Islet of Langerhans (tissue), 1 donor: Measurements from ENCODE around the gene IFITM5.
"Not testable (repeated sequence)": the region's sequence is repeated elsewhere in the genome, so short reads cannot be mapped to it uniquely, and the experiment has no call there.

Experiments used
- FAIRE-seq: peaks from one replicate; lab custom pipeline; 2011; peaks lifted over from hg19 to GRCh38; lab: Jason Lieb, UNC

The IFITM5 gene

GRCh38 chr11:299081-299891 is at the start of gene IFITM5:
Gene IFITM5 (minus strand): TSS chr11:299526. CDS start chr11:299490, 36 bp downstream.
- FAIRE-seq, result no peak

- no peak for FAIRE-seq
These were observed 47.2 kb upstream of the IFITM5 start for GRCh38 chr11:346529-346928.

DNA sequence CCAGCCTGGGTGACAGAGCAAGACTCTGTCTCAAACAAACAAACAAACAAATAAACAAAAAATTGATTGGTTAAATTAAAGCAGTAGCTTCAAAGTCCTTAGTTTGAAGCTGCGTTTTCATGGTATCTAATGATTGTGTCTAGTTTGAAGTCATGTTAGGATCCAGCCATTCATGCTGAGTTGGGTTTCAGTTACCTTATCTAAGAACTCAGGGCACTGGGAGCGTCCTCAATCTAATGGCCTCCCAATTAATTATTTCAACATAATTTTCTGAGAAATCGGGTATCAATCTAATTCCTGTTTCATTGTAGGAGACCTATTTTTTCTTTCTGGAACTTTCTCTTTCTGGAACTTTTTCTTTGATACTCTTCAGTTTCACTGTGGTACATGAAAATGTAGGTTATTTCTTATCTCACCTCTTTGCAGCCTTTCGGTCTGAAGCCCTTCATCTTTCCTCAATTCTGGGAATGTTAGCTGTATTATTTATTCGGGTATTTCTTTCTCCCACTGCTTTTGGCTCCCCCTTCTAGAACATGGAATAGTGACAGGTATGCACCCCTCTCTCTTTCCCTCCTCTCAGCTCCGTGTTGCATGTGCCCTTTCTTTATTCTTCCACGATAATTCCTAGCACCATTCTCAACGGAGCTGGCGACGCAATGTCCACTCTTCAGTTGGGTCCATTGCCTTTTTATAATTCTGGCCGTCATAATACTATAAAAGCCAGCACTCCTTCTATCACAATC is 45.7 kb upstream of the IFITM5 start:
- no peak for FAIRE-seq

DNA sequence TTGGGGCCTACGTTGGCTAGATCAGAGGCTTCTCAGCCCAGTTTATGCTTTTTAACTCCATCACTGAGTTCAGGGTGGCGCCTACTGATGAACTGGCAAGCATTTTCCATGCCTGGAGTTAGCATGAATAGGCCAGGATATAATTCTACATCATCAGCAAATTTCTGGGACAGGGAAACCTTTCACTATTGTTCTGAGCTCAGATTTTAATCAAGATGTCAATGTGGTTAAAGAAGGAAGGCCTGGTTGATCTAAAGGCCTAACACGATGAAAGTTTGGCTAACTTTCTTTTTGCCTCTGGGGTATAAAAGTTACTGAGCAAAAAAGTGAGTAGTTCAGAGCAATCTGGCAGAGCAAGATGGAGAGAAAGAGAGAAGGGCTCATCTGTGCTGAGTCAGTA is 43.0 kb upstream of the IFITM5 start:
- FAIRE-seq, result no peak

DNA sequence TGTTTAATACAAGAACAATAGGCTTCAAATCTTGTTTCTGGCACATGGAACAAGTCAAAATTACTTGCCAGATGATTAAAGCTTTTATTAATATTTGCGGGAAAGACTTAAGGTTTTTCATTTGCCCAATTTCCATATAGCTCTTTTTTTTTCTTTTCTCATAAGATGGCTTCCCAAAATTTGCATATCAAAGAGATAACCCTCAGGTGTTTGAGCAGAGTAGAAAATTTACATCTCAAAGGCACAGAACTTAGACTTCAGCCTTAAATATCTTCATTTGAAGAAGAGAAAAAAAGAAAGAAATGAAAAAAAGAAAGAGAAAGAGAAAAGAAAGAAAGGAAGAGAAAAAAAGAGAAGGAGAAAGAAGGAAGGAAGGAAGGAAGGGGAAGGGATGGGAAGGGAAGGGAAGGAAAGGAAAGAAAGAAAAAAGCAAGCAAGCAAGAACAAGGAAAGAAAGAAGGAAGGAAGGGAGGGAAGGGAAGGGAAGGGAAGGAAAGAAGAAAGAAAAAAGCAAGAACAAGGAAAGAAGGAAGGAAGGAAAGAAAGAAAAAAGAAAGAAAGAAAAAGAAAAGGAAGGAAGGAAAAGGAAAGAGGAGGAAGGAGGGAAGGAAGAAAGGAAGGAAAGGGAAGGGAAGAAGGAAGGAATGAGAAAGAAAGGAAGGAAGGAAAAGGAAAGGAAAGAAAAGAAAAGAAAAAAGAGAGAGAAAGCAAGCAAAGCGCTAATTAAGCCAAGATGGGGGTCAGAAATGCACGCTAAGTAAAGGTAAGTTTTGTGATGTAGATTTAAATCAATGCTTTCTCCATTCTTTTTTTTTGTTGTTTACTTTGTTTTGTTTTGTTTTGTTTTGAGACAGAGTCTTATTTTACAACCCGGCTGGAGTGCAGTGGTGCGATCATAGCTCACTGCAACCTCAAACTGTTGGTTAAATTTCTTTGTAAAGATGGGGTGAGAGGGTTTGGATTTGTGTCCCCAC is 41.5 kb upstream of the IFITM5 start:
- FAIRE-seq, result no peak

GRCh38 chr11:339963-340362 is 40.6 kb upstream of the IFITM5 start:
- no peak for FAIRE-seq

DNA sequence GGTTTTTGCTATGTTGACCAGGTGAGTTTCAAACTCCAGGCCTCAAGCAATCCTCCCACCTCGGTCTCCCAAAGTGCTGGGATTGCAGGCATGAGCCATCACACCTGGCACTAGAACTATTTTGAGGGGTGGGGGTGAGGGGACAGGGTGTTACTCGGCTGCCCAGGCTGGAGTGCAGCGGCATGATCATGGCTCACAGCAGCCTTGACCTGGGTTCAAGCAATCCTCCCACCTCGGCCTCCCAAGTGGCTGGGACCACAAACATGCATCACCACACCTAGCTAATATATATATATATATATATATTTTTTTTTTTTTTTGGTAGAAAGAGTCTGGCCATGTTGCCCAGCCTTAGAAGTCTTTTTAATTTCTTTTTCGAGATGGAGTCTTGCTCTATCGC is 38.4 kb upstream of the IFITM5 start:
- FAIRE-seq, result no peak

DNA sequence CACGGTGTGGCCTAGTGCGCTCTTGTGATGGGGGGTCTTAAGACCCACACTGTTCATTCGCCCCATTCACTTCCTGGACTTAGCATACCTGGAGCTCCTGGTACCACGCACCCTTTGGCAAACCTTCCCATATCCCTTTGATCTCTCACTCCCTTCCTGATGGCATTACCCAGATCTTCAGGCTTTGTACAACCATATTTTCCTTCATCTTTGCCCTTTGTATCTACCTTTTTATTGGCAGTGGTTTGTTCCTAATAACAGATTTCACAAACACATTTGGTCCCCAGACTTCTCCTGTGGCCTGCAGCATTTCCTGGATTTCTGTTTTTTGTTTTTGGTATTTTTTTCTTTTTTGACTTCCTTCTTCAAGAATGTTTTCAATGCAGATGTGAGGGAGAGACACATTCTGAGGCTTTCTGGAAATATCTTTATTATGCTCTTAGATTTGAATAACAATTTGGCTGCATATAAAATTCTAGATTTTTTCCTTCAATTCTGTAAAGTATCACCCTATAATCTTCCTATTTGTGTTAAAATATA is 37.4 kb upstream of the IFITM5 start:
- no peak for FAIRE-seq

- FAIRE-seq, result no peak
These were observed 36.7 kb upstream of the IFITM5 start for GRCh38 chr11:335779-336658.

GRCh38 chr11:334264-334994 is 35.1 kb upstream of the IFITM5 start:
- FAIRE-seq, result no peak

DNA sequence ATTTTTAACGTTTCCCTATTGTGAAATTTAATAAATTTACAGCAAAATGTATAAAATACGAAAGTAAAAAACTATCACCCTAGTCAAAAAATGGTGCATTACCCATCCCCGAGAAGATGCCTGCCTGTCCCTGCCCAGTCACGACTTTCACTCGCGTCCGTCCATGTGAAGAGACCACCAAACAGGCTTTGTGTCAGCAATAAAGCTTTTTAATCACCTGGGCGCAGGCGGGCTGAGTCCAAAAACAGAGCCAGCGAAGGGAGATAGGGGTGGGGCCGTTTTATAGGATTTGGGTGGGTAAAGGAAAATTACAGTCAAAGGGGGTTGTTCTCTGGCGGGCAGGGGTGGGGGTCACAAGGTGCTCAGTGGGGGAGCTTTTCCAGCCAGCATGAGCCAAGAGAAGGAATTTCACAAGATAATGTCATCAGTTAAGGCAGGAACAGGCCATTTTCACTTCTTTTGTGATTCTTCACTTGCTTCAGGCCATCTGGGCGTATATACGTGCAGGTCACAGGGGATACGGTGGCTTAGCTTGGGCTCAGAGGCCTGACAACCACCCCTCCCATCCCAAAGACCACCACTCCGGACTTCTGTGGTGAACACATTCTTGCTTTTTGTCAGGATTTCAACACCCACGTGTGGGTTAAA is 34.4 kb upstream of the IFITM5 start:
- FAIRE-seq, result not testable (repeated sequence)

DNA sequence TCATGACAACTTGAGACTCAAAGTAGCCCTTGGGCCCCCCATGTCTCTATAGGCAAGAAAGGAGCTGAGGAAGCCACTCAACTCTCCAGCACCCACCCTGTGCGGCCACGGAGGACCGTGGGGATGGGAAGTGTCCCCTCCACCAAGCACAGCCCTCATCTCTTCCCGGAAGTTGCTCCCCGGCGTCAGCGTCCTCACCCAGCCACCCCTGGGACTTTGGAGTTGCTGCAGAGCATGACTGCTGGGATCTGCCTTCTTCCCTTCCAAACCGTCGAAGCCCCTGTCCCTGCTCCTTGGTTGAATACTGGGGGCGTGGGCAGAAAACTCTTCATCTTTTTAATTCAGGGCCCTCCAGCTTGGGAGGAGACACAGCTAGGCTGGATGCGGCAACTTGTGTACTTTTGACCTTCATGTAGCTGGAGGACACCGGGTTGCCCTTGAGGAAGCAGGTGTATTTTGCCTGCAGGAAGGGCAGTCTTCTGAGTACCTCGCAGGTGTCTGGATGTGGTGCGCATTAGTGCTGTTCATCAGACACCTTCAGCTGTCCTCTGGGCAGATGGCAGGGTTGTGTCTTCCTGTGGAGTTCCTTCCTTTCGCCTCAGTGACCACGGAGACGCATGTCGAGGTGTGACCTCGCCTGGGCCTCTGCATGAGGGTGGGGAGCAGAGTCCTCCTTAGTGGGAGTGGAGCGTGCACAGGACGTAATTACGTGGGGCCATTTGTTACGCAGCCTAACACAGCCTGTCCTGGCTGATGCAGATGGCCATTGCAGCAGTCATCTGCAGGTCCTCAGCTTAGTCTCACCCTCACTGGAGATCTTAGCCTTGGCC is 33.5 kb upstream of the IFITM5 start:
- no peak for FAIRE-seq

DNA sequence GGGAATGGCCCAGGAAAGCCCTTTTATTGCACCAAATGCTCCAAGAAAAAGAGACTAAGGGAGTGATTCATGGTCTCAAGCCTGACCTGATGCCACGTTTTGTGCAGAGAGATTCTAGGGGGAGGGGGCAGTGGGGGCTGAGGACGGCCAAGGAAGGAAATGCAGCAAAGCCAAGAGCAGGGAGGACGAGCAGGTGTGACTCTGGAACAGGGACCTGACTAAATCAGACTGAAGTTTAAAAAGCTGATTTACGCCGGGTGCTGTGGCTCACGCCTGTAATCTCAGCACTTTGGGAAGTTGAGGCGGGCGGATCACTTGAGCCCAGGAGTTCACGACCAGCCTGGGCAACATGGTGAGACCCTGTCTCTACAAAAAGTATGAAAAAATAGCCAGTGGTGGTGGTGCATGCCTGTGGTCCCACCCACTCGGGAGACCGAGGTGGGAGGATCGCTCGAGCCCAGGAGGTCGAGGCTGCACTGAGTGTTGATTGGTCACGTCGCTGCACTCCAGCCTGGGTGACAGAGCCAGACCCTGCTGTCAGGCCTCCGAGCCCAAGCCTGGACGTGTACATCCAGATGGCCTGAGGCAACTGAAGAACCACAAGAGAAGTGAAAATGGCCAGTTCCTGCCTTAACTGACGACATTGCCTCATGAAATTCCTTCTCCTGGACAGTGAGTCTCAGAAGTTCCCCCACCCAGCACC is 32.2 kb upstream of the IFITM5 start:
- no peak for FAIRE-seq

GRCh38 chr11:330694-331357 is 31.5 kb upstream of the IFITM5 start:
- no peak for FAIRE-seq

- FAIRE-seq, result no peak
These were observed 31.0 kb upstream of the IFITM5 start for GRCh38 chr11:330307-330693.

DNA sequence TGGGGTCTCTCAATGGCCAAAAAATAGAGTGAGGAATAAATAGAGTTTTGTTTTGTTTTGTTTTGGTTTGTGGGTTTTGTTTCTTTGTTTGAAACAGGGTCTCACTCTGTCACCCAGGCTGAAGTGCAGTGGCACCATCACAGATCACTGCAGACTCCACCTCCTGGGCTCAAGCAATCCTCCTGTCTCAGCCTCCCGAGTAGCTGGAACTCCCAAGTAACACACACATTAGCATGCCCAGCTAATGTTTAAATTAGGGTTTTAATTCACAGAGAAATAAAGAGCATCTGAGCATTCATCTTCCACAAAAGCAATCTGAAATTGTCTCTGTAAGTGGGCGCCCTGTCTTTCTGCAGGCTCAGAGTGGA is 30.5 kb upstream of the IFITM5 start:
- no peak for FAIRE-seq

- not testable (repeated sequence) for FAIRE-seq
These were observed 29.3 kb upstream of the IFITM5 start for GRCh38 chr11:328516-329100.

- no peak for FAIRE-seq
These were observed 28.7 kb upstream of the IFITM5 start for GRCh38 chr11:328012-328411.
